GM23338 (cell line): ENCODE measurements around the gene KAZN. TPM values are rescaled to one million over a fixed set of nuclear protein-coding genes. Genes with fewer than 3 reads are reported as not detected.
"Not testable (repeated sequence)": the region's sequence is repeated elsewhere in the genome, so short reads cannot be mapped to it uniquely, and the experiment has no call there.

Experiments
- ATAC-seq: fragments of 200-7000 bp; cut with Tn5 transposase; 3 replicates; pipeline ENCODE4 v1.9.1; 2020
- DNase-seq: peaks from one replicate; pipeline ENCODE4 v3.0.0-alpha.2; 2015; ENCODE audit warnings: low spot score
- H2AFZ ChIP-seq: fragments of 200-600 bp; sonication (generic); 2 replicates; pipeline ENCODE4 v1.8.0; 2016; ENCODE audit warnings: antibody characterized with exemption, mild to moderate bottlenecking, moderate library complexity
- H3F3A ChIP-seq: fragments of 200-600 bp; sonication (generic); replicated peaks from 2 replicates; pipeline ENCODE4 v1.8.0; 2017; ENCODE audit warnings: antibody characterized with exemption, mixed run types, low read depth
- H3K27ac ChIP-seq: fragments of 200-600 bp; sonication (generic); 2 replicates; pipeline ENCODE4 v1.6.1; 2016; ENCODE audit warnings: low read depth
- H3K27me3 ChIP-seq: fragments of 200-600 bp; sonication (generic); 2 replicates; pipeline ENCODE4 v1.8.0; 2016; ENCODE audit warnings: mild to moderate bottlenecking, mixed run types, moderate library complexity; ENCODE audit not compliant: insufficient read depth
- H3K36me3 ChIP-seq: fragments of 200-600 bp; sonication (generic); 2 replicates; pipeline ENCODE4 v1.8.0; 2016; ENCODE audit warnings: mild to moderate bottlenecking; ENCODE audit not compliant: insufficient read depth
- H3K4me1 ChIP-seq: fragments of 200-600 bp; sonication (generic); 2 replicates; pipeline ENCODE4 v1.8.0; 2016; ENCODE audit warnings: mild to moderate bottlenecking, moderate library complexity; ENCODE audit not compliant: insufficient read depth
- H3K4me2 ChIP-seq: fragments of 200-600 bp; sonication (generic); 2 replicates; pipeline ENCODE4 v1.7.1; 2017; ENCODE audit warnings: mixed run types
- H3K4me3 ChIP-seq: fragments of 200-600 bp; sonication (generic); 2 replicates; pipeline ENCODE4 v1.6.1; 2016; ENCODE audit warnings: mixed run types
- H3K79me2 ChIP-seq: fragments of 200-600 bp; sonication (generic); replicated peaks from 2 replicates; pipeline ENCODE4 v1.8.0; 2017; ENCODE audit warnings: mild to moderate bottlenecking; ENCODE audit not compliant: insufficient read depth
- H3K9me2 ChIP-seq: fragments of 200-600 bp; sonication (generic); 2 replicates; pipeline ENCODE4 v1.8.0; 2017; ENCODE audit not compliant: insufficient read depth
- H4K20me1 ChIP-seq: fragments of 200-600 bp; sonication (generic); replicated peaks from 2 replicates; pipeline ENCODE4 v1.8.0; 2017; ENCODE audit warnings: mild to moderate bottlenecking; ENCODE audit not compliant: insufficient read depth
- H3K27ac Mint-ChIP-seq: 2 replicates; pipeline ENCODE4 v1.8.0; 2020; ENCODE audit warnings: inconsistent platforms, mild to moderate bottlenecking, moderate library complexity, mixed read lengths
- H3K27me3 Mint-ChIP-seq: 3 replicates; pipeline ENCODE4 v1.8.0; 2022; ENCODE audit warnings: low read depth, mild to moderate bottlenecking, moderate library complexity, mixed read lengths, inconsistent platforms; ENCODE audit not compliant: insufficient read depth, poor library complexity
- H3K36me3 Mint-ChIP-seq: 3 replicates; pipeline ENCODE4 v1.8.0; 2021; ENCODE audit warnings: low read depth, mild to moderate bottlenecking, inconsistent platforms, moderate library complexity, mixed read lengths
- H3K4me1 Mint-ChIP-seq: 3 replicates; pipeline ENCODE4 v1.8.0; 2020; ENCODE audit warnings: mild to moderate bottlenecking, inconsistent platforms, mixed read lengths
- H3K4me3 Mint-ChIP-seq: 3 replicates; pipeline ENCODE4 v1.8.0; 2021; ENCODE audit warnings: moderate library complexity, mild to moderate bottlenecking, inconsistent platforms, mixed read lengths
- H3K9me3 Mint-ChIP-seq: 3 replicates; pipeline ENCODE4 v1.8.0; 2020; ENCODE audit warnings: moderate library complexity, mild to moderate bottlenecking, inconsistent platforms, mixed read lengths
- CREB1 ChIP-seq: fragments of 250-450 bp; sonication (Bioruptor Pico); IDR thresholded peaks from 2 replicates; pipeline ENCODE4 v1.5.0; 2020; ENCODE audit warnings: low read depth, mild to moderate bottlenecking, moderate library complexity
- EZH2phosphoT487 ChIP-seq: fragments of 200-600 bp; sonication (generic); IDR thresholded peaks from one replicate; pipeline ENCODE4 v1.8.1; 2018; ENCODE audit warnings: antibody characterized with exemption; ENCODE audit not compliant: unreplicated experiment
- JUNB ChIP-seq: IDR thresholded peaks from one replicate; pipeline ENCODE4 v1.6.1; 2016; ENCODE audit warnings: antibody characterized with exemption; ENCODE audit not compliant: unreplicated experiment
- POLR2AphosphoS5 ChIP-seq: IDR thresholded peaks from 2 replicates; pipeline ENCODE4 v1.6.1; 2016; ENCODE audit warnings: antibody characterized with exemption, low read depth
- STAT1 ChIP-seq: IDR thresholded peaks from one replicate; pipeline ENCODE4 v1.6.1; 2016; ENCODE audit warnings: antibody characterized with exemption; ENCODE audit not compliant: unreplicated experiment
- ZNF114 ChIP-seq: fragments of 250-450 bp; sonication (Bioruptor Pico); IDR thresholded peaks from 2 replicates; pipeline ENCODE4 v1.5.0; 2020; ENCODE audit warnings: mild to moderate bottlenecking, moderate library complexity
- ZNF462 ChIP-seq: fragments of 250-450 bp; sonication (Bioruptor Pico); IDR thresholded peaks from 2 replicates; pipeline ENCODE4 v1.5.0; 2020; ENCODE audit warnings: mild to moderate bottlenecking, moderate library complexity
- polyA plus RNA-seq: library from polyadenylated mRNA; unstranded; fragments of >200 nt; fragmentation: Nextera tagmentation; extraction: Ambion mirVana; gene quantifications from 2 replicates; pipeline ENCODE4 v1.2.1, GENCODE V29; 2016
- total RNA-seq: library from RNA; depleted of rRNA; stranded (reverse); fragments of >200 nt; shearing (Covaris generic); gene quantifications from 2 replicates; pipeline ENCODE4 v1.2.3, GENCODE V29; 2014

The KAZN gene
- total and polyA plus RNA-seq, 2 experiments from 2014 or later = 9.9 to 15.0 TPM

GRCh38 chr1:15039017-15039648 lies 440.6 kb downstream of the KAZN start (continued):
- TF ChIP-seq EZH2phosphoT487 = no peak
- no peak for TF ChIP-seq STAT1
- TF ChIP-seq JUNB = no peak
- TF ChIP-seq ZNF114 (CRISPR knock-in tag) = no peak

- no peak overlapping the region for H3K4me3 Mint-ChIP-seq
- Histone ChIP-seq H3K79me2 (no peaks in the 10 kb centered on the region), H4K20me1 (no peaks in the 10 kb centered on the region), H3K36me3 (no peaks in the 10 kb centered on the region), H3K27ac (no peak overlapping the region), H3K27me3 (no peaks in the 10 kb centered on the region), H3K4me3 (no peak overlapping the region), H3K9me2 (no peaks in the 10 kb centered on the region), H2AFZ (no peak overlapping the region), H3K4me1 (no peaks in the 10 kb centered on the region), H3K4me2 (no peak overlapping the region), H3F3A (no peaks in the 10 kb centered on the region)
- no peak for DNase-seq
- ATAC-seq = no peak
- TF ChIP-seq CREB1 (CRISPR knock-in tag) (no peak), JUNB (no peak), EZH2phosphoT487 (no peak), POLR2AphosphoS5 (no peak)
- no peak overlapping the region for H3K27ac Mint-ChIP-seq
- no peaks in the 10 kb centered on the region for H3K4me1 Mint-ChIP-seq
- H3K27me3 Mint-ChIP-seq = peaks cover 10% of the 10 kb centered on the region
- H3K36me3 Mint-ChIP-seq = no peaks in the 10 kb centered on the region
- no peaks in the 10 kb centered on the region for H3K9me3 Mint-ChIP-seq
Measured at GRCh38 chr1:15039901-15040300, 441.4 kb downstream of the KAZN start.

GRCh38 chr1:15040685-15041084 lies 442.2 kb downstream of the KAZN start:
- H3K4me3 Mint-ChIP-seq = not testable (repeated sequence)

GRCh38 chr1:15042866-15043265 lies 444.4 kb downstream of the KAZN start:
- peaks cover 12% of the 10 kb centered on the region for H3K27me3 Mint-ChIP-seq
- no peaks in the 10 kb centered on the region for H3K9me3 Mint-ChIP-seq

More at GRCh38 chr1:15040685-15041084, 442.2 kb downstream of the KAZN start:
- H3K27ac ChIP-seq, H3K4me3 ChIP-seq, H3K27ac Mint-ChIP-seq, H3K79me2 ChIP-seq, H3F3A ChIP-seq, H3K4me1 Mint-ChIP-seq, H3K27me3 ChIP-seq, H3K4me1 ChIP-seq, H2AFZ ChIP-seq, H3K36me3 Mint-ChIP-seq, H3K9me3 Mint-ChIP-seq, H3K36me3 ChIP-seq, H4K20me1 ChIP-seq, H3K27me3 Mint-ChIP-seq, ATAC-seq, DNase-seq, H3K9me2 ChIP-seq, H3K4me2 ChIP-seq: not testable (repeated sequence)

More at GRCh38 chr1:15042866-15043265, 444.4 kb downstream of the KAZN start:
- no peak overlapping the region for H3K4me2 ChIP-seq
- no peak overlapping the region for H3K4me3 ChIP-seq
- no peaks in the 10 kb centered on the region for H3K36me3 Mint-ChIP-seq
- H3K27ac ChIP-seq = no peak overlapping the region
- DNase-seq = no peak
- H4K20me1 ChIP-seq = no peaks in the 10 kb centered on the region
- no peaks in the 10 kb centered on the region for H3K4me1 ChIP-seq
- H3K27ac Mint-ChIP-seq = no peak overlapping the region
- no peak overlapping the region for H2AFZ ChIP-seq
- H3F3A ChIP-seq = no peaks in the 10 kb centered on the region
- no peaks in the 10 kb centered on the region for H3K9me2 ChIP-seq
- no peaks in the 10 kb centered on the region for H3K36me3 ChIP-seq
- H3K4me1 Mint-ChIP-seq = no peaks in the 10 kb centered on the region
- TF ChIP-seq ZNF462 (CRISPR knock-in tag) (no peak), JUNB (no peak), STAT1 (no peak), EZH2phosphoT487 (no peak), POLR2AphosphoS5 (no peak)
- ATAC-seq = no peak
- no peaks in the 10 kb centered on the region for H3K79me2 ChIP-seq
- no peak overlapping the region for H3K4me3 Mint-ChIP-seq
- no peaks in the 10 kb centered on the region for H3K27me3 ChIP-seq
